H1 (cell line): ENCODE measurements around the gene HIGD2A. TPM values are rescaled to one million over a fixed set of nuclear protein-coding genes. Genes with fewer than 3 reads are reported as not detected.

Experiments used
- CTBP2 ChIP-seq: IDR thresholded peaks from 2 replicates; pipeline ENCODE4 v1.7.0; 2011; ENCODE audit warnings: borderline replicate concordance, mild to moderate bottlenecking, moderate library complexity, mixed read lengths, low read length; ENCODE audit not compliant: insufficient read depth, insufficient read length
- GABPA ChIP-seq: IDR thresholded peaks from 2 replicates; pipeline ENCODE4 v1.6.1; 2011; ENCODE audit warnings: mild to moderate bottlenecking, low read length, moderate library complexity, borderline replicate concordance; ENCODE audit not compliant: insufficient read depth
- GTF2F1 ChIP-seq: IDR thresholded peaks from 2 replicates; pipeline ENCODE4 v1.6.1; 2012; ENCODE audit warnings: low read depth, low read length, improper control_type of control experiment, borderline replicate concordance
- KDM5A ChIP-seq: fragments of 200-600 bp; IDR thresholded peaks from 2 replicates; pipeline ENCODE4 v1.7.1; 2012; ENCODE audit warnings: mild to moderate bottlenecking, low read length, inconsistent platforms, mixed read lengths
- SP1 ChIP-seq: IDR thresholded peaks from 2 replicates; pipeline ENCODE4 v1.6.1; 2011; ENCODE audit warnings: low read depth, low read length
- polyA plus RNA-seq, 7 experiments: library from polyadenylated mRNA; depleted of rRNA in 3 of 7; stranded (reverse) in 5 of 7; unstranded in 2 of 7; fragments of >200 nt in 5 of 7; fragments of 200-250 nt in 2 of 7; gene quantifications; 1 replicate in 5 of 7; 2 replicates in 1 of 7; 4 replicates in 1 of 7; pipeline versions ENCODE4 v1.2.1 to v1.2.3, GENCODE V29; 2011 to 2013; ENCODE audit warnings: missing spikeins in 2 of 7, mixed read lengths in 2 of 7
- total RNA-seq: library from RNA; stranded (reverse); fragmentation: NEBNext Ultra II Directional; extraction: Animal tissue kit (Norgen Biotek cat#: 25700); gene quantifications from 2 replicates; pipeline ENCODE4 v1.2.1, GENCODE V29; 2021

HIGD2A gene
- total and polyA plus RNA-seq, 2 of the 8 experiments (the other 6 are each of a cell fraction or from before 2014, with no cell fraction given), result 95.5 to 264 TPM

DNA sequence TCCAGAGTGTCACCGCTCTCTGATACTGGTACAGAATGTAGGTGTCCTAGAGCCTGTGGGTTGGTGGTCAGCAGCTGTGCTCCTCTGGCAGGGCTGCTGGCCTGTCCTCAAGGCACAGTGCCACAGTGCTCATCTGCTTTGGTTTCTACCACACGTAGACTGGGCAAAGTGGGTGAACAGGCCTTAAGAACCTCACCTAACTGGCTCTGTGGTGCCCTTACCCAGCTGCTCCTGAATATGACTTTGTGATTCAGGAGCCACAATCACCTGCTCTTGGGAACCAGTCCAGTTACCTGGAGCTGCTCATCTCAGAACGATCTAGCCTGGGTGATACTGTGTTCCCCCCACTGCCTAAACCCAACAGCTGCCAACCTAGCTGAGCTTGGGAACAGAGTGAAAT, 6.6 kb upstream of the HIGD2A start (continued):
- TF ChIP-seq GABPA (no peak), KDM5A (no peak), GTF2F1 (no peak), CTBP2 (no peak), SP1 (no peak)
